Measurements from ENCODE around the gene DOCK4.

The DOCK4 gene

DNA sequence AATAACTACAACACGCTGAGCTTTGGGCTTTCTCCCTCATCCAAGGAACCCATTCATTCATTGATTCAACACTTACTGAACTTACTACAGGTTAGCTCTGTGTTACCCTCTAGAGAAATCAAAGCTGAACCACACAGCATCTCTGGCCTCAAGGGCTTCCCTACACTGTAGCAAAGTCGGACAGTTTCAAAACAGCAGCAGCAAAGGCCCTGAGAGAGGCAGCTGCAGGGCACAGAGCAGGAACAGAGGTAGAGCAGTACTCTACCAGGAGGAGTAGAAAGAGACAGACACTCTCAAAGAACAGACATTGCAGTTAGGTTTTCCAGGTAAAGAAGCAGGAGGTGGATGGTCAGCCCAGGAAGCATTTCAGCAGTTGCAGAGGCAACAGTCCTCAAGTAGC lies 16.1 kb downstream of the DOCK4 start:
- DNase-seq: no peak

DNA sequence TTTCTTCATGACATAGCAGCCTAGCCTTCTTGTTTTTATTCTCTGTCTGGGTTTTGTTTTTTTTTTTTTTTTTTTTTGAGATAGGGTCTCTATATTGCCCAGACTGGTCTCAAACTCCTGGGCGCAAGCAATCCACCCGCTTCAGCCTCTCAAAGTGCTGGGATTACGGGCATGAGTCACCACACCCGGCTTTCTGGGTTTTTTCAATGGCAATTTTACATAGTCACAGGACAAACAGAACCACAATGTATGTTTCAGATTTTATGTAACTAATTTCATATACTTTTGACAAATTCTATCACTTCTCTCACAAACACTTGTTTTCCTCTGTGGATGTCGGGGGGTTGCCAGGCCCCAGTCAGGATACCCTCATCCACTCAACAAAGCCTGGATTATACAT lies 16.5 kb downstream of the DOCK4 start:
- DNase-seq: no peak

DNA sequence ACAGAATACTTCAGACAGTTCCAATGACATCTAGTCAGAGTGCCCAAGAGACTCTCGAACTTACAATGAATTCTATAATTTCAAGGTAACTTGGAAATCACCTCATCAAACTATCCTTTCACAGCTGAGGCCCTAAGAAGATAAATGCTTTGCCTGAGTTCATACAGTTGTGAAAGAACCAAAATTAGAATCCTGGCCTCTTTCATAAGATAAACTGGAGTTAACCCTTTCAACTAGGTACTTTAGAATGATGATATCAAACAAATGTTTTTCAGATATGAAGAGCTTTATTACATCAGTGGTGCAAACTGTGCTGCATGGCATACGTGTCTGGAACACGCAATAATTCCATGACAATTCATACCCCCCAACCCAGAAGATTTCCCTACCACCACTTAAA lies 17.9 kb downstream of the DOCK4 start:
- DNase-seq: no peak

DNA sequence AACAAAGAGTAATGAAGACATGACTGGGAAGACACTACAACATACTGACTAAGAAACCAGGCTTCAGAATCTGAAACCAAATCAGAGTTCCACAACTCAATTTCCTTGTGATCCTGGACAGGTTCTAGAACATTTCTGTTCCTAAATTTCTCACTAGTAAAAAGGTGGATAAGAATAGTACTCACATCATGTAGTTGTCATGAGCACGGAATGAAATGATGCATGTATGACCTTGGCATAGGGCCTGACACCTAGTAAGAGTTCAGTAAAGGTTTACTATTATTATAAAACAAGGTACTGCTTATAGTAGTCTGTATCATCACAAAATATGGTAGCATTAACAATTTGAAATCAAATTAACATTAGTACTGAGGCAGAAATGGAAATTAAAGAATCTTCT lies 19.9 kb downstream of the DOCK4 start:
- DNase-seq: no peak

DNA sequence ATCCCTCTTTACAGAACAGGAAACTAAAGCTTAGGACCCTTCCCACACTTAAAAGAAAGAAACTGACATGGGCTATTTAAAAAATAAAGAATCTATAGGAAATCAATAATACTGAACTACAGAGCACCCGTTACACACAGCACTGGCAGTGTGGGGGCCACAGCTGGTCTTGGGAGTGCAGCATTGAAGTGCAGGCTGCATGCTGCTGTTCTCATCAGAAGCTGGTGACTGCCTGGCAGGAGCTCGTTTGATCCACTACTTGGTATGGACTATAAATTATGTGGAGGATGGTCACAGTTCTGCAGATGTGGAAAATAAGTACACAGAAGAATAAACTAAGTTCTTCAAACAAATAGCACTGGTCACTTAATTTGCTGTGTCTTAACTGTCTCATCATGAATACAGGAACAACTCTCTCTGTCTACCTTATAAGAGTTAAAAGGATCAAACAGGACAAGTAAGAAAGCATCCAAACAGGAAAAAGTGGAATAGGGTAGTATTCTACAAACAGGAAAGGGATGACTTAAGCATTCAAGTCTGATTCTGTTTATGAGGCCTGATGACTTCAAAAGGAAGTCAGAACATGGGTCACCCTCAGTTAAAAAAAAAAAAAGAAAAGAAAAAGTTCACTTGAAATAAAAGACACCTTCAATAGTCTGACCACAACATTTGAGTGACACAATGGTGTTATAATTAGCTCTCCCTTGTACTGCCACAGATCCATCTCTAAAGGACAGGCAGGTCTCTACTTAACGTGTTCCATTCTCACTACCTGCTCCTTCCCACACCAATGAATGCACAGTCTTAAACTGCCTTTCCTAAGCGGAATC lies 21.0 kb downstream of the DOCK4 start:
- no peak for DNase-seq

DNA sequence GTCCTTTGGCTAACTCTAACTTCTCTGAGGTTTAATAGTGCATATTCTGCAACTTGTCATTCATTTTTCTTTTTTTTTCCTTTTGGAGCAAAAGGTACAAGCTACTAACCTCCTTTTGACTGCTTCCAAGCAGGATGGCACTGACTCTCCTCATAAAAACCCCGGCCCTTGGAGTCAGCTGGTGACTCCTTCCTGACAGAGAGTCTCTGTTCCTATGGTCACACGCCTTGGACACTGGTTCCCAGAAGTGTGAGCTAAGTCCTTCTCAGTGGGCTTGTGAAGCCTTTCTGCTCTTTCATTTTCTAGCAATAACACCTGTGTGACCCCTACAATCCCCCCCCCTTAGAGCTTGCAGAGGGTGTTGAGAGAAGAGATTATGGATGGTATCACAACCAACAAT lies 21.7 kb downstream of the DOCK4 start:
- no peak for DNase-seq

DNA sequence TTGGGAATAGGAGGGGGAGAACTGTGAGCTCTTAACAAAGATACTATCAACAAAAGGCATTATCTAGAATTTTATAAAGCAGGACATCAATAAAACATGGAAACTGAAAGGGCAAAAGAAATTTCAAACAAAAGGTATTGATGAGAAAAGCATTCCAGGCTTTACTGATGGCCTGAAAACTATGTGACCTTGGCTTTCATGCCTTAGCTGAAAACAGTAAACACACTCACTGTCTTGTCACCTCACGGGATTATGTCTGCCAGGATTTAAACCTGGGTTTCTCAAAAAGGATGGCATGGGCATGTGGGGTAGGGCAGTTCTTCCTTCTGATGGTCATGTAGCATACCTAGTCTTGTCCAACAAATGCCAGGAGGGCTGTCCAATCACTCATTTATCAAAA lies 22.9 kb downstream of the DOCK4 start:
- DNase-seq: no peak

DNA sequence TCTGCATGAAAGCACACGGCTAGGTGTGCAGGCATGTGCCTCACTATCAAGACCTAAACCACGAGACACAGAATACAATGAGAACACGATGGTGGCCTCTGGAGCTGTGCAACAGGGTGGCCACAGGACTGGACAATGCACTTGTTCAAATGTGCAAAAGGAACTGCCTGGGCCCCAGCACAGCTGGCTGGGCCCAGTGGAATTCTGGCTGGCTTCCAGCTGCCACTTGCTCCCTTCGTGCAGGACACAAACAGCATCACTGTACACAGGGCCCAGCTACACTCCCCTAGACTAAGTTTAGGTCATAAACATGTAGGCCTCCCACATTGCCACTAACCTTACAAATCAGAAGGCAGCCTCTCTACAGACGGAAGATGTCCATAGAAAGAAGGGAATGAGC lies 23.4 kb downstream of the DOCK4 start:
- no peak for DNase-seq

DNA sequence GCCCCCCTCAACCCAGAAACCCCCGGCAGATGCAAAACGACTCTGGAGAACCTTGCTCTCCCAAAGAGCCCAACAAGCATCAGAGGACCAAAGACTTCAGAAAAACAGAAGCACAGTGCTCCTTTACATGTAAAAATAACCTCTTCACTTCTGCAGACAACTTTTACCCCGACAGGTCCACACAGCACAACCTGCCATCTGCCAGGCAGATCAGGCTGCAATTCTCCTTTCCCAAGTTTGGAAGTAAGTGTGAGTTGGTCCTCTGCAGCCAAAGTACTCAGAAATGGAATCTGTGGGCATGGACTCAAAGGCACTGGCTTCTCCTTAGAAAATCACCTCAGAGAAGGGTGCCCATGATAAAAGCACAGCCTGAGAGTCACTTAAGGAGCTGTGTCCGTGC lies 26.0 kb downstream of the DOCK4 start:
- no peak for DNase-seq

DNA sequence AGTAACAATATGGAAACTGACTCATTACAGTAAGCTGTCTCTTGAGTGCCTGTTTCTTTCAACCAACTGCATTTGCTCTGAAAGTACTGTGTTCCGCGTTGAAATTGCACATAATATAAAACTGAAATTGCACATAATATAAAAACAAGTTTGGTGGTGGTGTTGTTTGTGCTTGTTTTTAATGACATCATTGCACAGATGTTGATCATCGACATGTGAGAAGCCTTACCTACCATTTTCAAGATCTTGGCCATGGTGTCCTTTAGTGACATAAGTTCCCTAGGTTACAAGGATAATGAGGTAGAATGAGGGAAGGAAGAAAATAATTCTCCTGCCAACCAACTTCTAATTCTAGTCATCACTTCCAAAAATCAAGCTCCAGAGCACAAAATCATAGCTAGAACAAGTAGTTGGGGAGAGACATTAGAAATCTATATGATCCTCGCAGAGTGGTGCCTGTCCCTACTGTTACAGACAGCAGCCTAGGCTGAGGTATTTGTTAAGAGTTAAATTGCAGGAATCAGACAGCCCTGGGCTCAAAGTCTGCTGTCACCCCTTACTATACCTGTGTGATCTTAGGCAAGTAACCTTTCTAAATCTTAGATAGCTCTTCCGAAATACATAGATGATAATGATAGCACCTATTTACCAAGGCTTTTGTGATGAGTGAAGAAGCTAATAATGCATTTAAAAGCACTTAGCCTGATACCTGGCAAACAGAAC lies 29.3 kb downstream of the DOCK4 start:
- no peak for DNase-seq

DNA sequence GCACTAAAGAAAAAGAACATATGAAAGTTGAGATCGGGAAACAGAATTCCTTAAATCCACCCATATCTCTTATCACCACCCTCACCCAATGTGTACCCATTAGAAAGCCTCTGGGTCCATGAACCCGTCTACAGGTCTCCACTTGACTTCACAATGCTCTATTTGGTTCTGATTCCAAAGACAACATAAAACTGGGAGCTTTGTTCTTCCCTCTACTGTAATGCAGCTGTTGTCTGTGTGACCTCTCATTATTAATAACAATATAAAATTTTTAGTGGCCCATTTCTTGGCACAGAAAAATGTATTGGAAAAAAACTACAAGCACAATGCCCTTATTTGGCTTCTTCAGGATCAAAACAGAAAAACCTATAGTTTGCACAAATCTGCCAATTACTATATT lies 30.0 kb downstream of the DOCK4 start:
- DNase-seq: no peak

DNA sequence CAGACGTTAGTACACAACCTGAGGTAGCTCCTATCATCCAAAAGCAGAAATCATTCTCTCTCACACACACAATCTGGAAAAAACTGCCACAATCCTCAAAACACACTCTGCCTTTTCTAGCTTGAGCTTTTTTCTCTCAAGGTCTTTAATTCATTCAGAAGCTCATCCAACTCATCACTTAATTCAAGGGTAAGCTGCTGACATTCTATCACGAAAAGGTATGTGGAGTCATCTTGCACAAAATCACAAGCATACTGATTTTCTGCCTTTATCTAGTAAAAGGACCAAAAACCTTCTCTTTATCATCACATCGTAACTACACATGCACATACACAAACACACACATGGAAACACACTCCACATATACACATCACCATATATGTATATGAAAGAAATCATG lies 32.0 kb downstream of the DOCK4 start:
- DNase-seq: no peak

DNA sequence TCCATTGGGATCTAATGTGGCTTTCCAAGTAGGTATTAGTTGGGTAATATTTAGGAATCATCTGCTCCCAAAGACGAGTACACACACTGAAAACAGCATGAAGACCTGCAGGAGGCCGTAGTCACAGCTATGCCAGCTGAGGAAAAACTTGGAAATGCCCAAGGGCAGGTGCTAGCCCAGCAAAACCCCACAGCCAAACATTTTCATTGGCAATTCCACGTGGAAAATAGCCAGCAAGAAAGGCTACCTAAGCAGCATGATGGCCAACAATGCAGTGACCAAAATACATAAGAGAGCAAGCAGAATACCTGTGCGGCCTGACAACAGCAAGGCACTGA lies 32.7 kb downstream of the DOCK4 start:
- no peak for DNase-seq

DNA sequence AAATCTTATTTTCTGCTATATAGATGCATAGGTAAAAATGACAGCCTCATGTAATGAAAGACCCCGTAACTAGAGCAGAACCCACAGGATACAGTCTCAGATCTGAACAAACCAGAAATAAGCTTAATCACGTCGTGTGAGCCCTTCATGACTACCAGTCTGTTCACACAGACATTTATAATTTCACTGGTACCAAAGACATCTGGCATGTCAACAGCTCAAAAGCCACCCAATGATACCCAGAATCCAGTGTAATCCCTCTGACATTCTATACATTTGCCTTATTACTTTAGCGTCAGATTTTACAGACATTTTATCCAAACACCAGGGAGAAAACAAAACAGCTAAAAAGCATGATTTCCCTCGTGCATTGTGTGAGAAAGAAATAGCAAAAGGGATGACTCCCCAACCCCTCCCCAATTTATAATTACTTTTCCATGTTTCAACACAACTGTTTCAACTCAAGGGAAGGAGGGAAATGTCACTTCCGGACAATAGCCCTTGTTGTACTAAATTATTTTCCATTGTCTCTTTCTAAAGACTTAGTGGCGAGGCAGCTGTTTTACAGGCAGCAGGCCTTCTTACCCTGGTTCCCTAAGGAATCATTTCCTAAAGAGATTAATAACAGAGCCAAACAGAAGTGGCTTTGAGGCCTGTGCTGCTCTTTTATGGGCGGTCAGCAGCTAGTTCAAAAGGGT lies 33.2 kb downstream of the DOCK4 start:
- DNase-seq: no peak

DNA sequence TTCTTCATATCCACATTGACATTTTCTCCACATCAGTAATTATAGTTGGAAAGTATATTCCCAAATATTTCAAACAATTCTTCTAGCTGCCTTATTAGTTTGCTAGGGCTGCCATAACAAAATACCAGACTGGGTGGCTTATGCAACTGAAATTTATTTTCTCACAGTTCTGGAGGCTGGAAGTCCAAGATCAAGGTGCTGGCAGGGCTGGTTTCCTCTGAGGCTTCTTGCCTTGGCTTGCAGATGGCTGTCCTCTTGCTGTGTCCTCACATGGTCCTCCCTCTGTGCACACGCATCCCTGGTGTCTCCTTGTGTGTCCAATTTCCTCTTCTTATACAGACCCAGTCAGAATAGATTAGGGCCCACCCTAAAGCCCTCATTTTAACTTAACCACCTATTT lies 34.5 kb downstream of the DOCK4 start:
- no peak for DNase-seq

DNA sequence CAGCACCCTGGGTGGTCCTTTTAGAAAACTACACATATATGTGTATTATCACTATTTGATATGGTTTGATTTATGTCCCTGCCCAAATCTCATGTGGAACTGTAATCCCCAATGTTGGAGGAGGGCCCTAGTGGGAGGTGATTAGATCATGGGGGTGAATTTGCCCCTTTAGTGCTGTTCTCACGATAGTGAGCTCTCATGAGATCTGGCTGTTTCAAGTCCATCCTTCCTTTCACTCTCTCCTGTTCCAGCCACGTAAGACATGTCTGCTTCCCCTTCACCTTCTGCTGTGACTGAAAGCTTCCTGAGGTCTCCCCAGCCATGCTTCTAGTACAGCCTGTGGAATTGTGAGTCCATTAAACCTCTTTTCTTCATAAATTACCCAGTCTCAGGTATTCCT lies 37.3 kb downstream of the DOCK4 start:
- no peak for DNase-seq

DNA sequence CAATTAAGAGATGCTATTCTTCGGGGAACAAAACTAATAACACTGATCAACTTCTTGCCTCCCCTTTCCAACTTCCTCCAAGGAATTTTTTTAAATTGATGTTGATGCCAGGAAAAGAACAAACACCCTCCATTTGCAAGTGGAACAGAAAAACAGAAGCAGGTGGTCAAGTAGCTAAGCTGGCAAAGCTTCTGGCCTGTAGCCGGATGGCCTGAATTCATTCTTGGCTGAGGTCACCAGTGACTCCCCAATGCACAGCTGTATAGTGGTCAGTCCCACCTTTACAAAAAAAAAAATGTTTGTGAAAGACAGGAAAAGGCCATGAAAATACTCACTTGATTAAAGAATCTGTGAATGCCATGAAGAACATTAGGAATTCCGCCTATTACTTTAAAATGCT lies 39.1 kb downstream of the DOCK4 start:
- DNase-seq: no peak

DNA sequence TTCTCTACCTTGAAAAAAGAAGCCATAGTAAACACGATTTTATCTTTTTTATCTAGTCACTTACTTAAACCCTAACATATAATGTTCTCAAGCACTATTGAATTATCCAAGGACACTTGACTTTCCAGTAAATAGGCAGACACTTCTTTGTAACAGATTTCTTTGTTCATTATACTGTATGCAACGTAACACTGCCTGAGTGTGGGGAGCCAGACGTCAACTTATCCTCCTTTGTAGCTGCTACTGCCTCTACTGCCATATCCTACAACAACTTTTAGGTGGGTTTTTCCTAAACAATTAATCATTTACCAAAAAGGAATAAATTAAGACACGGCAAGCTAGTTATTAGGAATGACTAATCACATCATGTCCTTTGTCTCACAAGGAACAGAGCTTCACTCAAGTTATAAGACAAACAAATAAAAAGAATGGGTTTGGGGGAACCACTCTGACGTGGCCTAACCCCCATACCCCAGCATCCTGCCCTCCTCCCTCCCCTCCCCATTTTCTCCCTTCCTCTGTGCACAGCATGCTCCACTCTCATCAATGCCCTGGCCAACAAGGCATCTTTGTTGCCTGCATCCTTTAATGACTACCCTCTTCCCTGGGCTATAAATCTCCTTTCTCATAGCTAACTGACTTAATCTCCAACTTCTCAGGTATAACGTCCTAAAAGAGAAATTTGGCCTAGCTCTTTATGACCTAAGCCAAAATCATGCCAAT lies 43.3 kb downstream of the DOCK4 start:
- DNase-seq: no peak

DNA sequence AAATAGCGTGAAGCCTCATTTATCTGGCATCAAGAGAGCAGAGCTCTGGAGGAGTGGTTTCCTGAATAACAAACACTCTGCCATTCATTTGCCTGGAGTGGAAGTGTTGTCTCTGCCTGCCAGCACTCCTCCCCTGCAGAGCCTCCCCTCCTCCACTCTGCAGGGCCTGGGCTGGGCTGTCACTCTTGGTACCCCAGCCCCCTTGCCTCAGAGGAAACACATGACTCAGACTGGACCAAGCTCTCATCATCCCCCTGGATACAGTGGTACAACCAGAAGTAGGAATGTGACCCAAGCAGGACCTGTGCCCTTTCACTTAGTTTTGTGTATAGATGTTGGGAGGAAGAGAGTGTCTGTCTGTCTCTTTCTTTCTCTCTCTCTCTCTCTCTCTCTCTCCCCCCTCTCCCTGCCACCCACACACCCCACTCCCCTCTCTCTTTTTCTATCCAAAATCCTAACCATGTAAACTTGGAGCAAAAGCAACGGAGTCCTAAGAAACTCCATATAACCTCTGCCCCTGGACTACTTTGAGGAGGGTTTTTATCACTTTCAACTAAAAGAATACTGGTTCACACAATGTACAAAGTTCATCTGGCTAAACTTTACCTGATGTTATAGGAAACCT lies 43.9 kb downstream of the DOCK4 start:
- no peak for DNase-seq

DNA sequence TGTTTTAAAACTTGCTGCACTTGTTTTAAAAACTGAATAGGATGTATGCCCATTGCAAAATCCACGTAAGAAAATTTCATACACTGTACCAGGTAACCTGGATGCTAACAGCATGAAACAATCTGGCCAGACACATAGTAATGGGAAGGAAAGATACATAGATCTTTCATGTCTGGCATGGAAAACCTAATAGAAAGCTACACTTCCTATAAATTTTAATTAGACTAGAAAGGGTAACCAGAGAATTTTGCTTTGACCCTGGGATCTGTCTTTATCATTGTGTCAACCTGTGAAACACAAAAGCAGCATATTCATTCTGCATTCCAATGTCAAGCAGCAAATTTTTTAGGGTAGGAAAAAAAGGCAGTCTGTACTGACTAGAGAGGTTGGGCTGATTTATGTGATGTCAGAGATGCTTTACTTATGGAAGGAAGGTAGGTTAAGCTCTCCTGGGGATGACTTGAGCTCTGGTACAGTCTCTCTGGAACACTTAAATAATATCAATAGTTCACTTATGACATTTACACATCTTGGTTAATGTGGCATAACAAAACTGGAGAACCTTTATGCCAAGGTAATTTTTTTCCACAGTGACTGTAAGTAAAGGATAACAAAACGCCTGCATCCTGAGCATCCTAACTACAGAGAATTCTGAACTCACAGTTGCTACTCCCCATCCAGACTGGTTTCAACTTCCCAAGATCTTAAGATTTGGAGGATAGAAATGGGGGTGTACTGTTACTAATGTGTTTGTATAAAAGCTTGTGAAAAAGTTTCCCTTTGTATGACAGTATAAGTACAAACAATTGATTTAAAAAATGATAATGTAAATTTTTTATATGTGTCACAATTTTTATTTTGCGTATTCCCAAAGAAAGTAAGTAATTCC lies 44.7 kb downstream of the DOCK4 start:
- DNase-seq: no peak

DNA sequence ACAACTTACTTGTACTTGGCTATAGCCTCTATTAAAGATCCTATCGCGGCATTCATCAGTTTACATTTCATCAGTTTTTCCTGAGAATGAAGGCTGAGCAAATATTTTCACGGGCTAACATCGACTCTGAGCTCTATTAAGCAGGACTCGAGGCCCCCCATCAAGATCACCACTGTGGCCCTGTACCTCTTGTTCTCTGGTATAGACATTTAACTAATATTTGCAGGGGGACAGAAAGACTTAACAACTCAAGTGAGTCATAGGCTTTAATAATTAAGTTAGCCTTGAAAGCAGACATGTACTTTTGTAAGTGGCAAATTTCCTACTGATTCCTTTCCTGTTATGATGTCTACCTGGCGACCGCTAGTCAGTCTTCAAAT lies 45.4 kb downstream of the DOCK4 start:
- no peak for DNase-seq
